GM12892 (cell line): ENCODE results near the gene CTDP1.

Experiments used
- POLR2A ChIP-seq: IDR thresholded peaks from 2 replicates; pipeline ENCODE4 v1.6.1; 2011; ENCODE audit warnings: low read depth, low read length, control low read depth
- POLR2AphosphoS5 ChIP-seq: IDR thresholded peaks from 2 replicates; pipeline ENCODE4 v1.6.1; 2011; ENCODE audit warnings: low read depth, low read length, control low read depth
- TAF1 ChIP-seq: IDR thresholded peaks from 2 replicates; pipeline ENCODE4 v1.6.1; 2011; ENCODE audit warnings: low read depth, mild to moderate bottlenecking, control low read depth, low read length, borderline replicate concordance

DNA sequence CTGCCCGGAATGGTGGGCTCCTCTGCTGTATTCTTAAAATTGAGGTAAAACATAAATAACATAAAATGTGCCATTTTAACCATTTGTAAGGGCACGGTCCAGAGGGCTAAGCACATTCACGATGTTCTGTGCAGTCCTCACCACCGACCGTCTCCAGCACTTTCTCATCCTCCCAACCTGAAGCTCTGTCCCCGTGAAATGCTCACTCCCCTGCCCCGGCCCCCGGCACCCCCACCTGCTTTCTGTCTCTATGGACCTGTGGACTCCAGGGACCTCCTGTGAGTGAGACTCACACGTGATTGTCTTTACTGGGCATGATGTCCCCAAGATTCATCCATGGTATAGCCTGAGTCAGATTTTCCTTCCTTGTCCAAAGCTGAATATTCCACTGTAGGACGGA, 38.7 kb upstream of the CTDP1 start:
- TF ChIP-seq POLR2A, result no peak
- TF ChIP-seq POLR2AphosphoS5, result no peak
- TF ChIP-seq TAF1, result no peak
